Stimulated activated CD8-positive, alpha-beta memory T cell treated with anti-CD3 and anti-CD28 coated beads, Interleukin-7, amount 100 ng/mL, for 24 hours (primary cell): ENCODE results near the gene DPY19L1.
"Not testable (repeated sequence)": the region's sequence is repeated elsewhere in the genome, so short reads cannot be mapped to it uniquely, and the experiment has no call there.

ENCODE experiments used
- DNase-seq: peaks from one replicate; pipeline ENCODE4 v3.0.0-alpha.2; 2020; ENCODE audit warnings: low read depth

DPY19L1 gene

GRCh38 chr7:34988442-34989125 is 48.7 kb downstream of the DPY19L1 start:
- DNase-seq, result not testable (repeated sequence)

GRCh38 chr7:34985155-34985554 is 52.1 kb downstream of the DPY19L1 start:
- DNase-seq, result not testable (repeated sequence)

- DNase-seq, result not testable (repeated sequence)
Measured at GRCh38 chr7:34984140-34984539, 53.1 kb downstream of the DPY19L1 start.

GRCh38 chr7:34982371-34983019 is 54.8 kb downstream of the DPY19L1 start:
- no peak for DNase-seq

- not testable (repeated sequence) for DNase-seq
Measured at GRCh38 chr7:34979124-34979523, 58.2 kb downstream of the DPY19L1 start.

- DNase-seq, result no peak
Measured at GRCh38 chr7:34973400-34973760, 63.9 kb downstream of the DPY19L1 start.

- not testable (repeated sequence) for DNase-seq
Measured at GRCh38 chr7:34972739-34973399, 64.4 kb downstream of the DPY19L1 start.

- not testable (repeated sequence) for DNase-seq
Measured at GRCh38 chr7:34967818-34968217, 69.5 kb downstream of the DPY19L1 start.

GRCh38 chr7:34966504-34966903 is 70.8 kb downstream of the DPY19L1 start:
- DNase-seq, result not testable (repeated sequence)

GRCh38 chr7:34958021-34958420 is 79.3 kb downstream of the DPY19L1 start:
- DNase-seq, result no peak

GRCh38 chr7:34952822-34953221 is 84.5 kb downstream of the DPY19L1 start:
- no peak for DNase-seq

- DNase-seq, result no peak
Measured at GRCh38 chr7:34949361-34949760, 87.9 kb downstream of the DPY19L1 start.

GRCh38 chr7:34947427-34947826 is 89.9 kb downstream of the DPY19L1 start:
- DNase-seq, result not testable (repeated sequence)

GRCh38 chr7:34946486-34946885 is 90.8 kb downstream of the DPY19L1 start:
- DNase-seq, result no peak

- not testable (repeated sequence) for DNase-seq
Measured at GRCh38 chr7:34945894-34946477, 91.3 kb downstream of the DPY19L1 start.

GRCh38 chr7:34939175-34939574 is 98.1 kb downstream of the DPY19L1 start:
- no peak for DNase-seq

- DNase-seq, result not testable (repeated sequence)
Measured at GRCh38 chr7:34935735-34936165, 101.5 kb downstream of the DPY19L1 start.

- no peak for DNase-seq
Measured at GRCh38 chr7:34931739-34932138, 105.5 kb downstream of the DPY19L1 start.

GRCh38 chr7:34929783-34930182 is 107.5 kb downstream of the DPY19L1 start:
- DNase-seq, result not testable (repeated sequence)

- DNase-seq, result no peak
Measured at GRCh38 chr7:34928560-34928959, 108.7 kb downstream of the DPY19L1 start.

- peak; percentile 26 for DNase-seq
Measured at GRCh38 chr7:34928052-34928451, 109.2 kb downstream of the DPY19L1 start.

- not testable (repeated sequence) for DNase-seq
Measured at GRCh38 chr7:34920470-34920869, 116.8 kb downstream of the DPY19L1 start.

GRCh38 chr7:34919038-34919437 is 118.2 kb downstream of the DPY19L1 start:
- DNase-seq, result not testable (repeated sequence)
